Endothelial cell of umbilical vein (primary cell): ENCODE data around the gene GRAMD1A. TPM values are rescaled to one million over a fixed set of nuclear protein-coding genes. Genes with fewer than 3 reads are reported as not detected.
"Not testable (repeated sequence)": the region's sequence is repeated elsewhere in the genome, so short reads cannot be mapped to it uniquely, and the experiment has no call there.

ENCODE experiments used
- BruUV-seq: library from RNA; stranded (reverse); fragments of 400-500 nt; replicated peaks from 2 replicates; lab custom pipeline; 2021; lab: Mats Ljungman, UMichigan
- CTCF ChIA-PET: fragments of 300-600, 350-600 bp; sonication (Branson Sonifier 250); formaldehyde crosslinking; loops from one replicate; lab custom pipeline; 2021; ENCODE audit warnings: antibody characterized with exemption, inconsistent platforms; lab: Charles Lee
- POLR2A ChIA-PET: fragments of 300-600, 350-600 bp; sonication (Branson Sonifier 250); formaldehyde crosslinking; loops from one replicate; lab custom pipeline; 2021; ENCODE audit warnings: antibody characterized with exemption, inconsistent platforms; lab: Charles Lee
- DNase-seq: peaks from one replicate; pipeline ENCODE4 v3.0.0-alpha.2; 2011; ENCODE audit warnings: low read depth, low spot score
- FAIRE-seq: peaks from 2 replicates; lab custom pipeline; 2011; peaks lifted over from hg19 to GRCh38; lab: Jason Lieb, UNC
- H2AFZ ChIP-seq: 2 replicates; pipeline ENCODE4 v1.6.0; 2012; ENCODE audit warnings: low read depth, low read length, control low read depth, inconsistent platforms
- H3K27ac ChIP-seq: 2 replicates; pipeline ENCODE4 v1.5.1; 2011; ENCODE audit warnings: low read depth, mild to moderate bottlenecking, control low read depth, low read length, moderate library complexity; ENCODE audit not compliant: insufficient read depth
- H3K27me3 ChIP-seq, 2 experiments: 2 replicates each; pipeline versions ENCODE4 v1.6.0 to v1.6.1; 2011; ENCODE audit warnings: low read length in 2 of 2, mixed read lengths in 1 of 2; ENCODE audit not compliant: control insufficient read depth in 2 of 2, insufficient read depth in 2 of 2
- H3K36me3 ChIP-seq, 2 experiments: 2 replicates in 1 of 2; 3 replicates in 1 of 2; pipeline ENCODE4 v1.5.1; 2011; ENCODE audit warnings: low read length in 2 of 2, mild to moderate bottlenecking in 1 of 2, moderate library complexity in 1 of 2; ENCODE audit not compliant: control insufficient read depth in 2 of 2, insufficient read depth in 2 of 2; ENCODE audit errors: extremely low read depth in 1 of 2
- H3K4me1 ChIP-seq: 3 replicates; pipeline ENCODE4 v1.5.1; 2011; ENCODE audit warnings: mild to moderate bottlenecking, low read length; ENCODE audit not compliant: control insufficient read depth, insufficient read depth; ENCODE audit errors: extremely low read depth
- H3K4me2 ChIP-seq: 2 replicates; pipeline ENCODE4 v1.6.1; 2011; ENCODE audit warnings: low read length, control low read depth, mixed read lengths; ENCODE audit not compliant: insufficient read depth
- H3K4me3 ChIP-seq, 3 experiments: fragments of 200-600 bp in 1 of 3; sonication (generic), shearing (Covaris generic) in 1 of 3; replicated peaks in 1 of 3; 2 replicates each; pipeline ENCODE4 v1.5.1; 2011 to 2016; ENCODE audit warnings: control low read depth in 3 of 3, low read length in 3 of 3, mild to moderate bottlenecking in 2 of 3, inconsistent platforms in 1 of 3, low read depth in 1 of 3, moderate library complexity in 1 of 3; ENCODE audit not compliant: insufficient read depth in 1 of 3
- H3K79me2 ChIP-seq: 2 replicates; pipeline ENCODE4 v1.6.0; 2012; ENCODE audit warnings: low read length, inconsistent platforms; ENCODE audit not compliant: control insufficient read depth, insufficient read depth
- H3K9ac ChIP-seq: replicated peaks from 2 replicates; pipeline ENCODE3; 2011; ENCODE audit warnings: low read length, control low read depth; ENCODE audit not compliant: insufficient read depth; ENCODE audit errors: extremely low read depth
- H3K9me1 ChIP-seq: replicated peaks from 3 replicates; pipeline ENCODE4 v1.6.0; 2011; ENCODE audit warnings: mild to moderate bottlenecking, low read length; ENCODE audit not compliant: control insufficient read depth, insufficient read depth; ENCODE audit errors: extremely low read depth
- H3K9me3 ChIP-seq: replicated peaks from 2 replicates; pipeline ENCODE4 v1.5.1; 2012; ENCODE audit warnings: low read length, inconsistent platforms; ENCODE audit not compliant: control insufficient read depth, insufficient read depth
- H4K20me1 ChIP-seq: replicated peaks from 2 replicates; pipeline ENCODE3; 2011; ENCODE audit warnings: mild to moderate bottlenecking, low read length; ENCODE audit not compliant: control insufficient read depth, insufficient read depth; ENCODE audit errors: extremely low read depth
- EZH2 ChIP-seq: IDR thresholded peaks from 2 replicates; pipeline ENCODE4 v1.6.1; 2012; ENCODE audit warnings: borderline replicate concordance, low read depth, mild to moderate bottlenecking, moderate library complexity, low read length, inconsistent platforms; ENCODE audit not compliant: severe bottlenecking
- FOS ChIP-seq: IDR thresholded peaks from 2 replicates; pipeline ENCODE4 v1.6.1; 2011; ENCODE audit warnings: mild to moderate bottlenecking, low read length, moderate library complexity, borderline replicate concordance; ENCODE audit not compliant: insufficient read depth
- GATA2 ChIP-seq: IDR thresholded peaks from 2 replicates; pipeline ENCODE4 v1.7.0; 2011; ENCODE audit warnings: low read depth, mild to moderate bottlenecking, moderate library complexity, mixed read lengths, low read length; ENCODE audit not compliant: insufficient read length, insufficient read depth
- JUN ChIP-seq: IDR thresholded peaks from 2 replicates; pipeline ENCODE4 v1.6.1; 2011; ENCODE audit warnings: borderline replicate concordance, low read depth; ENCODE audit not compliant: insufficient read length, insufficient read depth
- MAX ChIP-seq: IDR thresholded peaks from 2 replicates; pipeline ENCODE4 v1.6.1; 2011; ENCODE audit not compliant: insufficient read depth, insufficient read length
- MYC ChIP-seq: IDR thresholded peaks from one replicate; pipeline ENCODE4 v1.6.1; 2011; ENCODE audit warnings: mild to moderate bottlenecking, low read depth, low read length
- dilution Hi-C: fragments of 300-500 bp; cut with MboI; formaldehyde crosslinking; loops from one replicate; pipeline ENCODE4 v1.15.0; 2019; ENCODE audit warnings: low sequenced_read_pairs; ENCODE audit not compliant: extremely low pct_ligation_motif_present
- intact Hi-C: fragments of 100-400 bp; cut with micrococcal nuclease; formaldehyde crosslinking; loops from one replicate; pipeline ENCODE4 v1.10.0; 2022
- polyA plus RNA-seq, 4 experiments: library from polyadenylated mRNA; depleted of rRNA in 3 of 4; stranded (reverse) in 3 of 4; unstranded in 1 of 4; fragments of >200 nt; gene quantifications; 2 replicates each; pipeline versions ENCODE4 v1.2.1 to v1.2.3, GENCODE V29; 2011 to 2012; ENCODE audit warnings: missing spikeins in 1 of 4
- total RNA-seq: library from RNA; stranded (reverse); gene quantifications from 2 replicates; pipeline ENCODE4 v1.2.3, GENCODE V29; 2021

GRAMD1A gene
- total and polyA plus RNA-seq, 2 donors (not counting 3 experiments of a cell fraction or from before 2014, with no cell fraction given), result 127 to 130 TPM

GRCh38 chr19:35048911-35049411 is 48.8 kb downstream of the GRAMD1A start:
- CTCF ChIA-PET, result interaction anchor here (1.8 kb wide), 1 partner anchor 18 kb away, joined by 6 read pairs; no protein-coding TSS in a partner anchor
- Histone ChIP-seq H3K9me3 (no peaks in the 10 kb centered on the region), H3K9ac (no peak overlapping the region), H3K4me2 (no peak overlapping the region), H3K4me1 (no peaks in the 10 kb centered on the region), H3K27me3 (no peaks in the 10 kb centered on the region), H3K4me3 (no peak overlapping the region), H3K27ac (no peak overlapping the region), H2AFZ (no peak overlapping the region), H3K79me2 (no peaks in the 10 kb centered on the region), H4K20me1 (no peaks in the 10 kb centered on the region), H3K36me3 (no peaks in the 10 kb centered on the region), H3K9me1 (no peaks in the 10 kb centered on the region)
- intact Hi-C loops, result no loop called here
- dilution Hi-C loops, result no loop called here
- DNase-seq (no peak), FAIRE-seq (no peak)
- no TSS peak for BruUV-seq
- no peak for TF ChIP-seq EZH2
- no peak for TF ChIP-seq FOS
- POLR2A ChIA-PET, result no interaction called here

- no peaks in the 10 kb centered on the region for H3K9me3 ChIP-seq
- BruUV-seq, result no TSS peak
- H3K9ac ChIP-seq, result no peak overlapping the region
Observed at GRCh38 chr19:35049456-35049855, 49.3 kb downstream of the GRAMD1A start.

GRCh38 chr19:35050662-35051061 is 50.5 kb downstream of the GRAMD1A start:
- DNase-seq, H3K27me3 ChIP-seq, intact Hi-C loops, H3K4me2 ChIP-seq, H3K4me3 ChIP-seq, BruUV-seq, H3K9me1 ChIP-seq, H3K4me1 ChIP-seq, FAIRE-seq, H3K9ac ChIP-seq, H3K27ac ChIP-seq, H3K9me3 ChIP-seq, H4K20me1 ChIP-seq, dilution Hi-C loops, H3K36me3 ChIP-seq, H3K79me2 ChIP-seq, H2AFZ ChIP-seq: not testable (repeated sequence)
- POLR2A ChIA-PET, result interaction anchor here (0.7 kb wide), 2 partner anchors 12 to 140 kb away, joined by 5 to 6 read pairs; no protein-coding TSS in a partner anchor
- CTCF ChIA-PET, result interaction anchor here (0.8 to 1.4 kb wide), 2 partner anchors 13 to 1854 kb away, joined by 3 read pairs; no protein-coding TSS in a partner anchor

More at GRCh38 chr19:35049456-35049855, 49.3 kb downstream of the GRAMD1A start:
- no peak overlapping the region for H3K27ac ChIP-seq
- DNase-seq (no peak), FAIRE-seq (no peak)
- POLR2A ChIA-PET, result no interaction called here
- no peak overlapping the region for H3K4me2 ChIP-seq
- H3K4me3 ChIP-seq, result no peak overlapping the region
- no peaks in the 10 kb centered on the region for H4K20me1 ChIP-seq
- H3K79me2 ChIP-seq, result no peaks in the 10 kb centered on the region
- no peaks in the 10 kb centered on the region for H3K9me1 ChIP-seq
- dilution Hi-C loops, result no loop called here
- H3K36me3 ChIP-seq, result no peaks in the 10 kb centered on the region
- TF ChIP-seq MAX (no peak), EZH2 (no peak), MYC (no peak), FOS (no peak), GATA2 (no peak), JUN (no peak)
- no peak overlapping the region for H2AFZ ChIP-seq
- CTCF ChIA-PET, result interaction anchor here (1.1 to 1.8 kb wide), 2 partner anchors 17 to 92 kb away, joined by 4 to 6 read pairs; no protein-coding TSS in a partner anchor
- no peaks in the 10 kb centered on the region for H3K27me3 ChIP-seq
- intact Hi-C loops, result no loop called here
- no peaks in the 10 kb centered on the region for H3K4me1 ChIP-seq
